Common myeloid progenitor, CD34-positive (primary cell): ENCODE data around the gene OLFML2B.
"Not testable (repeated sequence)": the region's sequence is repeated elsewhere in the genome, so short reads cannot be mapped to it uniquely, and the experiment has no call there.

Experiments
- CTCF ChIA-PET: fragments of 350-600 bp; sonication (Branson Sonifier 250); formaldehyde crosslinking; loops from one replicate; lab custom pipeline; 2021; ENCODE audit warnings: antibody characterized with exemption; lab: Charles Lee
- POLR2A ChIA-PET: fragments of 350-600 bp; sonication (Branson Sonifier 250); formaldehyde crosslinking; loops from one replicate; lab custom pipeline; 2021; ENCODE audit warnings: antibody characterized with exemption; lab: Charles Lee
- DNase-seq, 3 donors: peaks; one replicate each; pipeline versions ENCODE4 v3.0.0 to v3.0.0-alpha.2; 2013
- H3K27ac ChIP-seq, 2 experiments: 1 replicate in 1 of 2; 2 replicates in 1 of 2; pipeline ENCODE4 v1.7.0; 2013; ENCODE audit warnings: inconsistent platforms in 2 of 2, low read length in 2 of 2, mild to moderate bottlenecking in 2 of 2, low read depth in 1 of 2, moderate library complexity in 1 of 2; ENCODE audit not compliant: severe bottlenecking in 2 of 2, insufficient read depth in 1 of 2, poor library complexity in 1 of 2
- H3K27me3 ChIP-seq, 5 experiments: replicated peaks in 2 of 5; 1 replicate in 3 of 5; 2 replicates in 2 of 5; pipeline versions ENCODE4 v1.6.1 to v1.7.0; 2013; ENCODE audit warnings: low read length in 4 of 5, mild to moderate bottlenecking in 2 of 5, moderate library complexity in 2 of 5, inconsistent platforms in 1 of 5; ENCODE audit not compliant: insufficient read depth in 5 of 5, control insufficient read depth in 4 of 5
- H3K36me3 ChIP-seq, 4 experiments: 1 replicate in 2 of 4; 2 replicates in 2 of 4; pipeline versions ENCODE4 v1.6.1 to v1.7.0; 2013; ENCODE audit warnings: low read length in 3 of 4, control low read depth in 1 of 4, mild to moderate bottlenecking in 1 of 4; ENCODE audit not compliant: control insufficient read depth in 4 of 4, insufficient read depth in 4 of 4
- H3K4me1 ChIP-seq, 4 experiments: 1 replicate in 3 of 4; 2 replicates in 1 of 4; pipeline versions ENCODE4 v1.6.1 to v1.7.1; 2013; ENCODE audit warnings: low read length in 3 of 4, mild to moderate bottlenecking in 3 of 4, control low read depth in 1 of 4, inconsistent platforms in 1 of 4, moderate library complexity in 1 of 4; ENCODE audit not compliant: control insufficient read depth in 4 of 4, insufficient read depth in 4 of 4; ENCODE audit errors: control extremely low read depth in 1 of 4
- H3K4me3 ChIP-seq, 7 experiments: 1 replicate in 4 of 7; 2 replicates in 3 of 7; pipeline versions ENCODE4 v1.5.1 to v1.7.0; 2013; ENCODE audit warnings: mild to moderate bottlenecking in 7 of 7, low read length in 6 of 7, moderate library complexity in 6 of 7, inconsistent platforms in 2 of 7, low read depth in 2 of 7, control low read depth in 1 of 7; ENCODE audit not compliant: insufficient read depth in 4 of 7, control insufficient read depth in 1 of 7; ENCODE audit errors: extremely low read depth in 1 of 7
- H3K9me3 ChIP-seq, 5 experiments: 1 replicate in 4 of 5; 2 replicates in 1 of 5; pipeline versions ENCODE4 v1.6.1 to v1.7.1; 2013; ENCODE audit warnings: low read length in 4 of 5, mild to moderate bottlenecking in 2 of 5, inconsistent platforms in 1 of 5, low read depth in 1 of 5, moderate library complexity in 1 of 5; ENCODE audit not compliant: control insufficient read depth in 4 of 5, insufficient read depth in 2 of 5; ENCODE audit errors: control extremely low read depth in 1 of 5
- WGBS: methylation state at CpG from one replicate; pipeline ENCODE4 v1.1.5; 2013; ENCODE audit not compliant: insufficient coverage; 5-methylcytosine and 5-hydroxymethylcytosine counted together

OLFML2B gene

DNA sequence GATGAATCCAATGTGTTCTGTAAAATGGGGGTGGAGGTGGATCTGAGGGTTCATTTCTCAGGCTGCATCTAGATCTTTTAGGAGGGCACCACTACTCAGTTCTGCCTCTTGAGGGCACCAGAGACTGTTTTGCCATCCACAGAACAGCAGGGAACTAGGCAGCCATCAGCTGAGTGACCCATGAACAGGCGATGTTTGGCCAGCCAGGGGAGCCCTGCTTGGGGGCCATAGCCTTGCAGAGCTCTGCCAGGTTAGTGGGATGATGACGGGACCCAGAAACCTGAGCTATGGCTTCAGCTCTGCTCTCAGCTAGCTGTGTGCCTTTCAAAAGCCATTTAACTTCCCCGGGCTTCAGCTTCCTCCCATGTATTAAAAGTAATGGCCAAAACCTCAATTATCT lies 32.4 kb upstream of the OLFML2B start:
- POLR2A ChIA-PET: no interaction called here
- WGBS: 13% methylated on average over 2 of the region's 3 CpGs

GRCh38 chr1:162055062-162055461 lies 31.4 kb upstream of the OLFML2B start:
- Histone ChIP-seq H3K4me3 (no peak overlapping the region), H3K27ac (no peak overlapping the region), H3K9me3 (no peaks in the 10 kb centered on the region), H3K4me1 (peaks cover 0 to 6% (median under 1%) of the 10 kb centered on the region in 4 experiments), H3K36me3 (no peaks in the 10 kb centered on the region), H3K27me3 (no peaks in the 10 kb centered on the region)
- ChIA-PET POLR2A (no interaction called here), CTCF (interaction anchor here (1.0 to 1.1 kb wide), 2 partner anchors 9 to 217 kb away, joined by 3 read pairs; no protein-coding TSS in a partner anchor)
- DNase-seq: no peak
- 100% methylated on average over 1 of the region's 3 CpGs for WGBS

More for the DNA sequence above, 32.4 kb upstream of the OLFML2B start:
- peak; percentile 51 to 72 (median 69) for DNase-seq
- Histone ChIP-seq H3K27me3 (no peaks in the 10 kb centered on the region), H3K27ac (no peak overlapping the region), H3K9me3 (no peaks in the 10 kb centered on the region), H3K36me3 (no peaks in the 10 kb centered on the region), H3K4me1 (peaks cover 0 to 6% (median under 1%) of the 10 kb centered on the region in 4 experiments), H3K4me3 (peak overlapping the region in 1 of 7 experiments; percentile 29)
- CTCF ChIA-PET: interaction anchor here (0.6 to 1.6 kb wide), 23 partner anchors 8 to 518 kb away, joined by 3 to 12 read pairs (median 4); partner anchors contain the start of gene NOS1AP

- DNase-seq, H3K4me1 ChIP-seq, H3K9me3 ChIP-seq, H3K4me3 ChIP-seq, H3K27ac ChIP-seq, H3K27me3 ChIP-seq, POLR2A ChIA-PET, H3K36me3 ChIP-seq: not testable (repeated sequence)
- 100% methylated on average over 1 of the region's 3 CpGs for WGBS
- CTCF ChIA-PET: interaction anchor here (1.8 to 1.9 kb wide), 2 partner anchors 8 to 262 kb away, joined by 4 to 6 read pairs; no protein-coding TSS in a partner anchor
These were observed 30.3 kb upstream of the OLFML2B start for GRCh38 chr1:162053949-162054348.

GRCh38 chr1:162046921-162047320 lies 23.3 kb upstream of the OLFML2B start:
- POLR2A ChIA-PET: no interaction called here
- Histone ChIP-seq H3K27ac (no peak overlapping the region), H3K27me3 (no peaks in the 10 kb centered on the region), H3K4me3 (no peak overlapping the region), H3K36me3 (no peaks in the 10 kb centered on the region), H3K4me1 (no peaks in the 10 kb centered on the region), H3K9me3 (peaks cover 0 to 6% (median 0%) of the 10 kb centered on the region in 5 experiments)
- WGBS: 100% methylated on average over 1 of the region's 1 CpG
- CTCF ChIA-PET: no interaction called here
- no peak for DNase-seq

DNA sequence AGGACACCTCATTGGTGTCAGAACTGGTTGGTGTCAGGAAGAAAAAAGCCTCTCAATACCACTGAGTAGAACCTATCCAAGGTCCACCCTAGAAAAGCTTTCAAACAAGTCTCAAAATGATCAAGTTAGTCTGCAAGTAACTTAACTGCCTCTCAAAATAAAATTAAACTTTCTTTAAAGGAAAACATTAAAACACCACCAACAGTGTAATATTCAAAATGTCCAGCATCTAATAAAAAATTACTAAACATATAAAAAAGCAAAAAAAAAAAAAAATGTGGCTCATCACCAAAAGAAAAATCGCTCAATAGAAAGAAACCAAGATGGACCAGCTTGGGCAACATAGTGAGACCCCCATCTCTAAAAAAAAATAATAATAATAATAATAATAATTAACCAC lies 18.7 kb upstream of the OLFML2B start:
- DNase-seq: no peak
- ChIA-PET POLR2A (no interaction called here), CTCF (interaction anchor here (0.7 kb wide), 1 partner anchor 250 kb away, joined by 3 read pairs; no protein-coding TSS in a partner anchor)
- no peak overlapping the region for H3K27ac ChIP-seq
- peaks cover 0 to 8% (median 0%) of the 10 kb centered on the region in 5 experiments for H3K9me3 ChIP-seq
- H3K27me3 ChIP-seq: no peaks in the 10 kb centered on the region
- H3K4me1 ChIP-seq: no peaks in the 10 kb centered on the region
- H3K36me3 ChIP-seq: no peaks in the 10 kb centered on the region
- no CpG with 5 or more reads among the region's 1 CpG for WGBS
- no peak overlapping the region for H3K4me3 ChIP-seq

- H3K4me1 ChIP-seq: peaks cover 0 to 4% (median 1%) of the 10 kb centered on the region in 4 experiments
- no peak overlapping the region for H3K4me3 ChIP-seq
- ChIA-PET POLR2A (no interaction called here), CTCF (interaction anchor here (1.1 to 1.6 kb wide), 3 partner anchors 26 to 248 kb away, joined by 4 to 12 read pairs (median 4); no protein-coding TSS in a partner anchor)
- no peaks in the 10 kb centered on the region for H3K27me3 ChIP-seq
- peaks cover 0 to 8% (median 0%) of the 10 kb centered on the region in 5 experiments for H3K9me3 ChIP-seq
- H3K36me3 ChIP-seq: no peaks in the 10 kb centered on the region
- H3K27ac ChIP-seq: no peak overlapping the region
- DNase-seq: peak in 2 of 3 donors; percentile 22 to 34
These were observed 17.0 kb upstream of the OLFML2B start for GRCh38 chr1:162040657-162041056.

DNA sequence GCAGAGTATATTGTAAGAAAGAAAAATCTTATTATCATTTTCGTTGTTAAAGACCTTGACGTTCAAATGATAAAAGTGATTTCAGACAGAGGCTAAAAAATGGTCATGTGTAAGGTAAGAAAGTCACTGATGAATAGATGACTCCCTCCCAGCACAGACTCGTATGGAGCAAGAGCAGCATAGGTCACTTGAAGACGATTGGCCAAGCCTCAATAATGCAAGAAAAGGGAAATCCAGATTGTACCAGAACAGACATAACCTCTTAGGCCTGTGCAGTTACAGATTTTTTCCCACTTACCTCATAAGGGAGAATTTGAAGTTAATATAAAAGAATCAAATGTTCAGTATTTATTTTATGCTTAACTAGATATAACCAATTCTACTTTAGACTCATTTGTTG lies 16.3 kb upstream of the OLFML2B start:
- CTCF ChIA-PET: interaction anchor here (1.3 to 7.0 kb wide), 2 partner anchors 8 to 247 kb away, joined by 3 to 144 read pairs; no protein-coding TSS in a partner anchor
- POLR2A ChIA-PET: no interaction called here
- 100% methylated on average over 2 of the region's 4 CpGs for WGBS
- DNase-seq: no peak
- Histone ChIP-seq H3K36me3 (no peaks in the 10 kb centered on the region), H3K4me3 (no peak overlapping the region), H3K27me3 (no peaks in the 10 kb centered on the region), H3K9me3 (peaks cover 0 to 8% (median 0%) of the 10 kb centered on the region in 5 experiments), H3K27ac (no peak overlapping the region), H3K4me1 (peaks cover 0 to 8% (median 3%) of the 10 kb centered on the region in 4 experiments)
